Fibroblast of the aortic adventitia (primary cell): ENCODE results near the gene LMO1. TPM values are rescaled to one million over a fixed set of nuclear protein-coding genes. Genes with fewer than 3 reads are reported as not detected.

Experiments used
- DNase-seq: peaks from one replicate; pipeline ENCODE4 v3.0.0-alpha.2; 2010; ENCODE audit warnings: low read depth
- H3K4me3 ChIP-seq: 2 replicates; pipeline ENCODE4 v1.5.1; 2011; ENCODE audit warnings: low read depth, mild to moderate bottlenecking, control low read depth, low read length, moderate library complexity
- total RNA-seq: library from RNA; depleted of rRNA; stranded (reverse); fragments of >200 nt; gene quantifications from 2 replicates; pipeline ENCODE4 v1.2.3, GENCODE V29; 2012; ENCODE audit warnings: low replicate concordance
- TF ChIP-seq, protein P1 (sequence below): IDR thresholded peaks from 2 replicates; pipeline ENCODE4 v1.5.1; 2011; ENCODE audit warnings: mild to moderate bottlenecking, low read length, control low read depth, inconsistent platforms; ENCODE audit not compliant: insufficient read depth

The LMO1 gene
- total RNA-seq, 1 donor = not detected

DNA sequence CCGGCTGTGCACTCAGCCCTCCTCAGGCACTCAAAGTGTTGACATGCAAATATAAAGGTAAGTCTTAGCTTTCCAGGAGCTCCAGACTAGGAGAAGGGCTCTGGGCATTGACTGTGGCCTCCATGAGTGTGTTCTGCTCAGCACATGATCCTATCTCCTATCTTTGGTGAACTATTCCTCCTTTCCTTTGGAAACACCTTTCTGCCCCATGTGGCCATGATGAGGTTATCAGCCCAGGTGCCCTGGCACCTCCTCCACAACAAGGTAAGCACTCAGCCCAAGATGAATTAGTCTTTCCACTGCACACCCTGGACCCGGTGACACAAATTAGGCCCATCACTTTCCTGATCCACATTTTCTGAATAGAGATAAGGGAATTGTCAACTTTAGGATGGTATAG lies 37.9 kb upstream of the LMO1 start:
- DNase-seq = no peak
- TF ChIP-seq, protein P1, sequence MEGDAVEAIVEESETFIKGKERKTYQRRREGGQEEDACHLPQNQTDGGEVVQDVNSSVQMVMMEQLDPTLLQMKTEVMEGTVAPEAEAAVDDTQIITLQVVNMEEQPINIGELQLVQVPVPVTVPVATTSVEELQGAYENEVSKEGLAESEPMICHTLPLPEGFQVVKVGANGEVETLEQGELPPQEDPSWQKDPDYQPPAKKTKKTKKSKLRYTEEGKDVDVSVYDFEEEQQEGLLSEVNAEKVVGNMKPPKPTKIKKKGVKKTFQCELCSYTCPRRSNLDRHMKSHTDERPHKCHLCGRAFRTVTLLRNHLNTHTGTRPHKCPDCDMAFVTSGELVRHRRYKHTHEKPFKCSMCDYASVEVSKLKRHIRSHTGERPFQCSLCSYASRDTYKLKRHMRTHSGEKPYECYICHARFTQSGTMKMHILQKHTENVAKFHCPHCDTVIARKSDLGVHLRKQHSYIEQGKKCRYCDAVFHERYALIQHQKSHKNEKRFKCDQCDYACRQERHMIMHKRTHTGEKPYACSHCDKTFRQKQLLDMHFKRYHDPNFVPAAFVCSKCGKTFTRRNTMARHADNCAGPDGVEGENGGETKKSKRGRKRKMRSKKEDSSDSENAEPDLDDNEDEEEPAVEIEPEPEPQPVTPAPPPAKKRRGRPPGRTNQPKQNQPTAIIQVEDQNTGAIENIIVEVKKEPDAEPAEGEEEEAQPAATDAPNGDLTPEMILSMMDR = no peak
- no peak overlapping the region for H3K4me3 ChIP-seq

DNA sequence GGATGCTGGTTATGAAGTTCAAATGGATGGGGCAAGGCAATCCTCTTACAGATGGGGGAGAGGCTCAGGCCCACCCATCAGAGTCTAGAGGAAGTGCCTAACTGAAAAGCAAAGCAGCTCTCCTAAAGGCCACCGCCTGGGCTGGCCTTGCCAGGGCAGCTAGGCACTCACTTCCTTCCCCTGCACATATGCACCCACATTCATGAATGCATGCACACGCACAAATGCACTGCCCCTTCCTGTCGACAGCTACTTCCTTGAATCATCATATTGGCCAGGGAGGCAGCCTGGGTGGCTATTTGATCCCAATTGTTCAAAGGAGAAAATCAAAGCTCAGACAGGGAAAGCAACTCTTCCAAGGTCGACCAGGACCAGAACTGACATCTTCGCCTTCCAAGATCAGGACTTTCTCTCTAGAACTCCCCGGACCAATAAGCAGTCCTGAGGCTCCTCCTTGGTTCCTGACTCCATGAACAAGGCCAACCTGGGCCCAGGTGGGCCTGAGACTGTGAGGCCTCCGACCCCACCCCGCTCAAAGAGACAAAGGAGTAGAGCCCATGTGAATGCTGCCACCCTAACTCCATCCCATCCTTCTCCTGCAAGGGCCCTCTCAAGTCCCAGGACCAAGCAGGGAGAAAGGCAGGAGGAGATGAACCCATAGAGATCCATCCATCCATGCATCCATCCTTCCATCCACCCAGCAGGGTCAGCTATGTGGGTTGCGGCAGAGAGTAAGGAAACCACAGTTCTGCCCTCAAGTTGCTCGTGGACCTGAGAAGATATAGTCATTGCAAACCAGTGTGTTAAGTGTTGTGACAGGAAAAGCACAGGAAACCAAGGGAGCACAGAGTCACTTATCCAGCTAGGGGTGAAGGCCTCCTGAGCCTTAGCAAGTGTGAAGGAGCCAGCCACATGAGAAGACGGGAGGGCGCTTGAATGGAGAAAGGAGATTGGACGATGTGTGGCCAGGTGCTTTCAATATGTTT lies 35.4 kb upstream of the LMO1 start:
- no peak overlapping the region for H3K4me3 ChIP-seq
- TF ChIP-seq, protein P1 = no peak

DNA sequence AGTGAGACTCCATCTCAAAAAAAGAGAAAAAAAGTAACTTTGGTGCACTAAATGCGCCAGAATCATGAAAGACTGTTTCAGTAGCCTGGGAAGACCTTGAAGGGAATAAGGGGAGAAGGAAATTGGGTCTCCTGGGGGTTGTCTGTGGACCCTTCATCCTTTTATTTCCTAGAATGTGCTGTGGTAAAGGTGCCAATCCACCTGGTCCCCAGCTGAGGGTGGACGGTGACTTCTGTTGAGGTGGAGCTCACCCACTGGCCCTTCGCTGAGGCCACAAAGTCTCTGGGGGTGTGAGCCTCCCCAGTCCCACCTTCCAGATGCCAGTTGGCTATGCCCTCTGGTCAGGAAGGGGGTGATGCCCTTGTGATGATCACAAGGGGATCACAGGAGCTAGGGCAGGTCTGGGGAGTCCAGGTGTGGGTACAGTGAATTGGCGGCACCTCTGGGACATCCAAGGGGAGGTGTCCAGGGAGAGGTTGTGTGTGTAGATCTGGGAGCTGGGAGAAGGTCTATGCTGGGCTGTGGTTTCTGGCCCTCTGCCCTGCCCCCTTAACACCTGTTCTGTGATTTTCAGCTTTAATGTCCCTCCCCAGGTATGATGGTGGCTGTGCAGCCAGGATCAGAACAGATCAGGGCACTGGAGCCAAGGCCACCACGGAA lies 34.2 kb upstream of the LMO1 start:
- TF ChIP-seq, protein P1 = no peak
- no peak overlapping the region for H3K4me3 ChIP-seq
- DNase-seq = no peak

More for the DNA sequence above, 35.4 kb upstream of the LMO1 start:
- DNase-seq = no peak

DNA sequence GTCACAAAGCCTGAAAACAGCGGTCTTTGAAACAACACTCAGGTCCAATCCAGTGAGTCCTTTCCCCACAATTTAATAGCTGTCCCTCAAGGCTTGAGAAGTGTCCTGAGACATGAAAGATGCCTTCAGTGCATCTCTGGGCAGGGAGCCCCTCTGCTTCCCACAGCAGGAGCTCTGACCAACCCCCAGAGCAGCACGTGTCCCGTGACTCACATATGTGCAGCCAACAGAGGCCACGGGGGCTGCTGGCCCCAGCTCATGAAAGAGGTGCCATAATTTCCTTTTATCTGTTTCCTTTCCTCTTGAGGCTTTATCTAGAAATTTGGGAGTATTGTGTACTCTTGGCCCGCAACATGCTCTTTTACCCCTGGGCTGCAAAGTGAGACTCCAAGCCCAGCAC lies 33.2 kb upstream of the LMO1 start:
- DNase-seq = no peak
- TF ChIP-seq, protein P1 = no peak
- H3K4me3 ChIP-seq = no peak overlapping the region

GRCh38 chr11:8296038-8296649 lies 32.5 kb upstream of the LMO1 start:
- TF ChIP-seq, protein P1 = no peak
- H3K4me3 ChIP-seq = no peak overlapping the region
- DNase-seq = no peak

- H3K4me3 ChIP-seq = no peak overlapping the region
- DNase-seq = no peak
- TF ChIP-seq, protein P1 = no peak
Observed at GRCh38 chr11:8294251-8294935, 30.7 kb upstream of the LMO1 start.
